Pons (tissue), 1 donor: ENCODE data around the gene SLC13A5.
A peak's percentile ranks its signal among the peaks of the same experiment; 100 is the strongest.
"Not testable (repeated sequence)": the region's sequence is repeated elsewhere in the genome, so short reads cannot be mapped to it uniquely, and the experiment has no call there.

Source experiments
- DNase-seq: peaks from one replicate; pipeline ENCODE4 v3.0.0-alpha.2; 2016; ENCODE audit warnings: low spot score

SLC13A5 gene

DNA sequence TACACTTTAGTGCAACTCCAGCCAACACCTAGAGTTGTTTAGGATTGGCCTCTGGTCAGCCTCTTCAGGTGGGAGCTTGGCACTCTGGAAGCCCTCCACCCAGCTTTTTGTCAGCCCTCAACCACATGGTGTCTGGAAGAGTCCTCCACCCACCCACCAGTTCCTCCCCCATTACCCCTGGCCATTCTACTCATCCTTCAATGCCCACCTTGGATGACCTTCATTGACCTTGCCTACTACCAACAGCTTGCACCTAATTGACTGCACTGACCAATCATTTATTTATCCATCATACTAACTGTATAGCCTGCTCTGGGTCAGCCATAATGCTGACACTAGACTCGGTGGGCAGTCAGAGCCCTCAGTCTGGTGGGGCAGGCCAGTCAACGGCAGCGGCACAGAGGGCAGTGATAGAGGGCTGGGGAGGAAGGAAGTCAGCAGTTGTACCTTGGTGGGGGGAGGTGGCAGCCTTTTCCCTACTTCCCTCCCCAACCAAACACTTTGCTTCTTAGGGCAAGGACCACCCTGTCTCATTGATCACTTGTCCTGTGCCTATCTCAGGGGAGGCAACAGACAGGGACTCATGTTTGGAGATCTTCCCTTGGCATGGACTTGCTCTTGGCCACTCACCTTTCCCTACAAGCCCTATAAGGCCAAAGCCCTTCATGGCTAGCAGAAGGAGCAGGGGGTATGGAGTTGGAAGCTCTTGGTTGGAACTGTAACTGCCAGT is 29.3 kb downstream of the SLC13A5 start:
- no peak for DNase-seq

DNA sequence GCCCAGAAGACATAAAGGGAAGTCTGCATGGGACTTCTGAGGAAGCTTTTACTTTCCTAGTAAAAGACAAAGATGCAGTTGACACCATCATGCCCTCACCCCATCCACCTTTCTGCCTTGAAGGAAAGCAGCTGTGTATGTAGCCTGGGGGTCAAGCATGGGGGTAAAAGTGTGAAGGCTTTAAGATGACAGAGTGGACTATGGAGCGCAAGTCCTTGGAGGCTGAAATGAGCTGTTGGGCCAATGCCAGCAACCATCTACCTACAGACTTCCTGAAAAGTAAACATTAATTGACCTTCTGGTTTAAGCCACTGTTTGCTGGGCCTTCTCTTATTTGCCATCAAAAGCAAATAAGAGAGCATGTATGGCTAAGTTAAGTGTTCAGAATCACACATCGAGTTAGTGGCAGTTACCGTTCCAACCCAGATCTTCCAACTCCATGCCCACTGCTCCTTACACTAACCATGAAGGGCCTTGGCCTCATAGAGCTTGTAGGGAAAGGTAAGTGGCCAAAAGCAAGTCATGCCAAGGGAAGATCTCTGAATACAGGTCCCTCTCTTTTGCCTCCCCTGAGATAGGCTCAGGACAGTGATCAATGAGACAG is 30.0 kb downstream of the SLC13A5 start:
- DNase-seq: no peak

DNA sequence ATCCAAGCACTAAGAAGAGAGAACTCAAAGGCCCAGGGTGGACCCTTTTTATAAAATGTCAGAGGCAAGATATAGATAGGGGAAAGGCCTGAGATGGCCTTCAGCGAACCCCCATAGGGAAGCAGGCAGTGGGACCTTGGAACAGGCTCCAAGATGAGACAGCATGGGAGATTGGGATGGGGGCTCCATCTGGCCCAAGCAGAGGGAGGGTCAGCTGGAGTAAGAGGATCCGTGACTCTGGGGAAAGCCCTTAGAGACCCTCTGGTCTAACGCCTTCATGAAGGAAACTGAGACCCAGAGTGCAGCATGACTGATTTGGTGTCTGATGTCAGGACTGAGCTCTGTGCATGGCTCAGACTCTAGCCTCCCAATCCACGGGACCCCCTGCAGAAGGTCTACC is 30.8 kb downstream of the SLC13A5 start:
- DNase-seq: no peak

DNA sequence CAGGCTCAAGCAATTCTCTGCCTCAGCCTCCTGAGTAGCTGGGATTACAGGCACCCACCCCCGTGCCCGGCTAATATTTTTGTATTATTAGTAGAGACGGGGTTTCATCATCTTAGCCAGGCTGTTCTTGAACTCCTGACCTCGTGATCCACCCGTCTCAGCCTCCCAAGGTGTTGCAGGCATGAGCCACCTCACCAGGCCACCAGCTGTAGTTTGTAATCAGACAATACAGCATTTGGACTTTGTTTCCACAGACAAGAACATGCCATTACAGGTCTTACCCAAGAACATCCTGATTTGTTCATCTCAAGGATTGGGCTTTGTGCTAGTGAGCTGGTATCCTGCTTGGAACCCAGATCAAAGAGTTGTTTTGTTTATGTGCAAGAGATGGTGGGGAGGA is 31.5 kb downstream of the SLC13A5 start:
- DNase-seq: no peak

DNA sequence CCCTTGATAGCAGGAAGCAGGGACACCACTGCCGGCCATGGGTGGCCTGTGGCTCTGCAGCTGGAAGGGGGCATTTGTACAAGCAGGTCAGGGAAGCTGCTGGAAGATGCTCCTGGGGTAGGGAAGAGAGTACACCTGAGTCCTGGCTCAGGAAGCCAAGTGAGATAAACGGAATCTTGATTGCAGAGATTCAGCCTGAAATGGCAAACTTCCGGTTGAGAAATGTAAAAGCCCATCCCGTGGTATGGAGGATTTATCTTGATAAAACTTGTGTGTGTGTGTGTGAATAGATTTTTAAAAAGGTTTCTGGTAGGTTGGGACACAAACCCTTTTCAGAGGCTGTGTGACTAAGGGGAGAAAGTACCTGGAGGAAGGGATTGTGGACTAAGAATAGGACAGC is 32.0 kb downstream of the SLC13A5 start:
- DNase-seq: no peak

DNA sequence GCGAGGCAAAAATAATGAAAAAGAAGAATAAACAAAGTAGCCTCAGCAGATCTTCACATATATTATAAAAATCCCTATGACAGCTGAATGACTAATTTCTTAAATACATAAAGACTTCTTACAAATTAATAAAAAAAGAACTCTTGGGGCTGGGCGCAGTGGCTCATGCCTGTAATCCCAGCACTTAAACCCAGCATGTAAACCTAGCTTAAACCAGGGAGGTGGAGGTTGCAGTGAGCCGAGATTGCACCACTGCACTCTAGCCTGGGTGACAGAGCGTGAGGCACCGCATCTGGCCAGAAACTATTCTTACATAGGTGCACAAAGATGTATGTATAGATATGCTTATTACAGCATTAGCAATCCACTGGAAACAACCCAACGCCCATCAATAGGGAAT is 33.9 kb downstream of the SLC13A5 start:
- no peak for DNase-seq

DNA sequence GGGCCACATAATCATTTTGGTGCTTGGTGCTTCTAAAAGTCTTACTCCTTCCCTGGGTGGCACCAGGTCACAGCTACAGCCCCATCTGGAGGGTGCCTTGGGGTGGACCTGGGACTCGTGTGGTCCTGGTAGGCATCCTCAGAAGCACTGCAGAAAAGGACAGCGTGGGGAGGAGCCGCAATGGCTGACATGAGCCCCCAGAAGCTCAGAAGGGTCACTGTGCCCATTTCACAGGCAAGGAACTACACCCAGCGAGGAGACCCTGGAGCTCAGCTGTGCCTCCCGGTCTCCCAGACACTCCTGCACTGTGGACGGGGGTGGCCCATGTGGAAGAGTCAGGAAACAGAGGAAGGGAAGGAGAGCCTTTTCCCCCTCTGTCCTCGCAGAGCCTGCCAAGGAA is 35.2 kb downstream of the SLC13A5 start:
- no peak for DNase-seq

DNA sequence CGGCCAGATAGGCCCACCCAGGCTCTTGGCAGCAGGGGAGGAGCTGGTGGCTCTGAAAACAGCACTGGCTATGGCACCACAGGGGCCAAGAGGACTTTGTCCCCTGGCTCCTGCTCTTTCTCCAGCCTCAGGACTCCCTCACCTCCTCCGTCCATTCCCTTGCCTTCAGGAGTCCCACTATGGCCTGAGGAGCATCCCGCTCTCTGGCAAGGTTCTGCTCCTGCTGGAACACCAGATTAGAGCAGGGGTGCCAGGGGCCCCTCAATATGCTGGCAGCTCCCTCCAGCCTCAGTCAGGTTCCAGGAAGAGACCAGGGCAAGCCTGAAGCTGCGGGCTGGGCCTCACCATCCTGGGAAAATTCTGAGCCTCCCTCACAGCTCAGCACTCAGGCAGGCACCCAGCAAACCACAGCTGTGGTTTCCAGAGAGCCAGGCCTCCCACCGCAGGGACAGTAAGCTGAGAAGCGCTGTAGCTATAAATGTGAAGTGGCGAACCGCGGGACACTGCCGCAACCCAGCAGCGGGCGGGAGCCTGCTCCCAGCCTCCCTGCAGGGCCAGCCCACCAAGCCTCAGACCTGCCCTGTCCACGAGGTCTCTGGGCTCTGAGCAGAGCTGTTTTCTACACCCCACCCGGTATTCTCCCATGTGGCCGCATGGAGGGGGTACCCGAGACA is 35.9 kb downstream of the SLC13A5 start:
- no peak for DNase-seq

DNA sequence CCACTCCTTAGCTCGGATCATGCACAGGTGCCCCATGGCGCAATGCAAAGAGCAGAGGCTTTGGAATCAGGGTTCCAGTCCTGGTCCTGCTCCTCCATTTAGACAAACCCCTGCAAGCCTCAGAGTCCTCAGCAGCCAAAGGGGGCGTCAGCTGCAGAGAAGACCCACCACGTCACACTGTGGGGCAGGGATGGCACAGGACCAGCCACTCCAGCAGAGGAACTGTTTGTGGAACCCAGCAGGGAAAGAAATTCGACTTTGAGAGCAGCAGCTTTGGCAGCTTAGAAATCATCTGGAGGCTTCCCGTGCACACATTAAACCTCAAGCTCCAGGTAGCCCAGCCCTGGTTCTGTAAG is 36.4 kb downstream of the SLC13A5 start:
- DNase-seq: no peak

DNA sequence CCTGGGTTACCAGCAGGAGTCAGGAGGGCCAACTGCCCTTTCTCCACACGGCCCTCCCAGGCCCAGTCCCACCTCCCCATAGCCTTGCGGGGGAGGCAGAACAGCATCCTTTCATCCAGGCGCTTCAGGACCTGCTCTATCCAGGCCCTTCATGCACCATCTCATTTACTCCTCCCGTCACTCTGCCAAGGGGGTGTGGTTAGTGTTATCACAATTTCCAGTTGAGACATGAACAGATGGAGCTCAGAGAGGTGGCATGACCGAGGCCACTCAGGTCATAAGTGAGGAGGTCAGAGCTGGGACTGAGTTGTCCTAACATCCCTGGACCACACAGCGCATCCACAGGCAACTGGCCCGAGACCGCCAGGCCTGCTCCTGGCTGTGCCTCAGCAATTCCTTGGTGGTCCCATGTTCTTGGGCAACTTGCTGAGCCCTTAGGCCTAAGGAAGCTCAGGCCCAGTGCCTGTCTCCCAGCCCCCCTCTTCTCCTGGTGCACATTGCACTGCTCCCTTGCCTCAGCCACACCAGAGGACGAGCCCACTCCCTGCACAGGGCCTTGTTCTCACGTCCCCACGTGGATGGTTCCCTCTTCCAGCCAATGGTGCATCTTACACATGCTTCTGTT is 37.9 kb downstream of the SLC13A5 start:
- no peak for DNase-seq

DNA sequence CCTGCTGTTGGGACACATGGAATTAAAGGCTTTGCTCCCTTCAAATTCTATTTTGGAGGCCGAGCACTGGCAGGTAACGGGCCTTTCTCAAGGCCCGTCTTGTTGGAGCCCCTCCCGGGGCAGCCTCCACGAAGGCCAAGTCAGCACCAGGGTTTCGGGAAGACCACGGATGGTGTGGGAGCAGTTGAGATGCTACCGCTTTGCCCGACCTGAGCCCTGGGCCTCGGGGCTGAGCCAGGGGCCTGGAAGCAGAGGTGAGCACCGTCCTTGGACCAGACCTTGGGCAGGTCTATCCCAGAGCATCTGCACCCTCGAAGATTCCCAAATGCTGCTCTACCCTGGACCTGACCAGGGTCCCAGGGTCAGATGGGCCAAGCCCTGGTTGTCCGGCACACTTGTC is 38.6 kb downstream of the SLC13A5 start:
- no peak for DNase-seq

DNA sequence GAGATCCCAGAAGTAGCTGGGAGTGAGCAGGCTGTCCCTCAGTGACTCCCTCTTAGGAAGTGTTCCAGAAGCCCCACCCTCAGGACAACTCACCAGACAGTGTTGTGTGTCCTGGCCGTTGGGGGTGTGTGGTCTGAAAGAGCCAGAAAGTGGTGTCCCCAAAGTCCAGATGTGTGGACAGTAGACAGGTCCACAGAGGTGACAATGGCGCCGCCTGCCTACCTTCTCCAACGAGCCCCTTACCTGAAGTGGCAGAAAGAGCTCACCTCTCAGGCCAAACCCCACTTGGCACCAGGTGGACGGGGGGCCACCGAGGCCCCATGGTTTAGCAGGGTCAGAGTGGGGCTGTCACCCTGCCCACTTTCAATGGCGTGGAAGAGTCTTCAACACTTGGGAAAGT is 41.7 kb downstream of the SLC13A5 start:
- DNase-seq: no peak

DNA sequence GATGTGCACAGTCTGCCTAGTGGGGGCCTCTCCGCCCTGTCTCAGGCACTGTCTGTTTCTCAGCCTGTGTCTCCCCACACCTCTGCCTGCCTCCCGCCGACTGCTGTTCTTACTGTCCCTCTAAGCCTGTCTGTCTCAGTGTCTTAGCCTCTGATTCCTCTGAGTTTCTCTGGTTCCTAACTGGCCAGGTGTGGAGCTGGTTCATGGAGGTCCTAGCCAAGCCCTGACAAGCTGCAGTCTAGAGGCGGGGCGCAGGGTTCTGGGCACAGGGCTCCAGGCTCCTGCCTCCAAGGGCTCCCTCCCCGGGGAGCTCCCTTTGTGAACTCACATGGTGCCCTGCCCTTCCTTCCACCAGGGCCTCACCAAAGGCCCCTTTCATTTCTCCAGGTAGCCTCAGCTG is 42.2 kb downstream of the SLC13A5 start:
- no peak for DNase-seq

DNA sequence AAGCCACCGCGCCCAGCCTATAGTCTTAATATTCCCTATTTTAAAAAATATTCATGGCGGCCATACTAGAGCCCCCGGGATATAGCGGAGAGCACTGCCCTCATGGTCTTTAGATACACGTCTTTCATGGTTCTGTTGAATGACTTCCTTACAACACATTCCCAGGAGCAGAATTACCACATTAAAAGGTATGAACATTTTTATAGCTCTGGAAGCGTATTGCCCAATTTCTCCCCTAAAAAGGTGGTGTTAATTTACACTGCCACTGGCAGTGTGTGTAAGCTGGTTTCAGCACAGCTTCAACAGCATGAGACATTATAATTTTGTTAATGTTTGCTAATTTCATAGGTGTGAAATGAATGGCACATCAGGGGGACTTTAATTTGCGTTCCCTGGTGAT is 42.6 kb downstream of the SLC13A5 start:
- DNase-seq: no peak

DNA sequence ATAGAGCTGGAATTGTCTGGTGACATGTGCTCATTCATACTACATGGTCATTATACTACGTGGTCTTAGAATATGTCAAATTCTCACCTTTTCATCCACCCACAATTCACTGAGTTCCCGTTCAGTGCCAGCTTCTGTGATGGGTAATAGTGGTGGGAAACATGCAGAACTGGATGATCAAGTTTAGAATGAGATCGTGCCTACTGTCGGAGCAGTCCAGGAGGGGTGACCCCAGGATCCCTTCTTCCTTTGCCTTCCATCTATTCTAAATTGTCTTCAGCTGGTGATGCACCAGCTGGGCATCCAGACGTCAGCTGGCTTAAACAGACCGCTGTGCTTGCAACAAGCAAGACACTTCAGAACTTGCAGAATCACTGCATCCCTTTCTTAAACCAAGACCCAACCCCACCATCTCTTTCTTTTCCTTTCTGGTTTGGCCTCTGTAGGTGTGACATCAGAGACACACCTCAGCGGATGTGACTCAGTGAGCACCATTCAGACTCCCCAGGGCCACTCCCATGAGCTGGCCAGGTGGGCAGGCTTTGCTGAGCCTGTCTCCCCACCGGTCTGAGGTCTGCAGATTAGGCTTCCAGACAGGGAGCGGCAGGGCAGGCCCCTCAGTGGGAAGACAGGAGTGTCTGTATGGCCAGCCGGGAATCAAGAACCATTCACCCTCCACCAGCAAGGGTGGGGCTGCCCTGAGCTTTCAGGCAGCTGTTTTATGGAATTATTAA is 43.5 kb downstream of the SLC13A5 start:
- no peak for DNase-seq

DNA sequence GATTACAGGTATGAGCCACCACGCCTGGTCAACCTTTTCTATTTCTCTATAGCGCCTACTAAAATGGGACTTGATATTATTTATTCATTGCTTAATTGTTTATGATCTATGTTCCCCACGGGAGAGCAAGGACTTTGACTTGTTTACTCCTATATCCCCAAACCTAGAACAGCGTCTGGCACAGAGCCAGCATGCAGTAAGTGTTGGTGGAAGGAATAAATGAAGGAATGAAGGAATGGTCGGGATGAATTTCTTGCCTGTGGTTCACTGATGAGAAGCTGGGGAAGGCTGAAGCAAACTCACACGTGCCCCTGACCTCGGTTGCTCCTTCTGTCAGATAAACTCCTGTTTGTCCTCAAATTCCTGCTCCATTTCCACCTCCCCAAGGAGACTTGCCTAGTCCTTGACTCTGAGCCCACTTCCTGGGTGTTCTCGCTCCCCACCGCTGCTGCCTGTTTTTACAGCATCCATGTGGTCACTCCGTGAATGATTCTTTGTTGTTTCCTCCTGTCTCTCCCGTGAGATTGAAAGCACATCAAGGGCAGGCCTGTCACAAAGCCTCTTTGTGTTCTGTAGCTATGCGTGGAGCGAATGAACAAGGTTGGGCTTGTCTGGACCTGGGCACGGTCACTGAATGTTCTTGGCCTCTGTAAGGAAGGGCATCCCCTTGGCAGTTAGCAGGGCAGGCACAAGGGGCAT is 44.3 kb downstream of the SLC13A5 start:
- DNase-seq: no peak

DNA sequence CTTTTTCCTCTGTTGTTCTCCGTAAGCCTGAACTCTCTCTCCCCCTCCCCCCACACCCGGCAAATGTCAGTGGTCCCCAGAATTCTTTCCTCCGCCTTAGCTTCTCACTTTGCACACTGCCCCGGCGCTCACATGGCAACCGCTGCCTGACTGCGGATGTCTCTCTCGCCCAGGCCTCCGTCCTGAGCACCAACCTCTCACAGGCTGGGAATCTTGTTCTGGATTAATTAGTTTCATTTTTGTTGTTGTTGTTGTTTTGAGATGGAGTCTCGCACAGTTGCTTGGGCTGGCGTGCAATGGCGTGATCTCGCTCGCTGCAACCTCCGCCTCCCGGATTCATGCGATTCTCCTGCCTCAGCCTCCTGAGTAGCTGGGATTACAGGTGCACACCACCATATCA is 45.0 kb downstream of the SLC13A5 start:
- DNase-seq: no peak

DNA sequence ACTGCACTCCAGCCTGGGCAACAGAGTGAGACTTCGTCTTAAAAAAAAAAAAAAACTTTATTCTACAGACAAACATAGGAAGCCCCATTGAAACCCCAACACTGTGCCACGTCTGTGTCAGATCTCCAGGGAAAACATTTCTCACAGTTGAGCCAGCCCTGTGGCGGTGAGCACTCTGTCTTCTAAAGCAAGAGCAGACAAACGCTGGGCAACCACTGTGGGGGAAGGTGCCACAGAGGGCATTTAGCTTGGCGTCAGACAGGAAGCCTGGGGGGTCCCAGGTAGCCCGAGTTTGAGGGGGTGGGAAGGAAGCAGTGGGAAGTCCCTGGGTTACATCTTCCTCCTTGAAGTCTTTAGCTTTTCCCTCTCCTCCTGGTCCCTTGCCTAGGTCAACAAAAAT is 45.7 kb downstream of the SLC13A5 start:
- no peak for DNase-seq

DNA sequence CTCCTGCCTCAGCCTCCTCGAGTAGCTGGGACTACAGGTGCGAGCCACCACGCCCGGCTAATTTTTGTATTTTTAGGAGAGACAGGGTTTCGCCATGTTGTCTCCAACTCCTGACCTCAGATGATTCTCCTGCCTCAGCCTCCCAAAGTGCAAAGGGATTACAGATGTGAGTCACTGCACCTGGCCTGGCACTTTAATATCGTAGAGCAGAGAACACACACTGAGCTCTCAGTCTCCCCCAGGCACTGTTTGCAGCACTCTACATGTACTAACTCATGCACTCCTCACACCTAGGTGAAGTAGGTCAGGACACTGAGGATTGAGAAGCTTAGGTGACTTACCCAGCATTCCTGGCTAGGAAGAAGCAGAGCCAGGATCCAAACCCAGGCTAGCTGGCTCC is 46.6 kb downstream of the SLC13A5 start:
- no peak for DNase-seq

DNA sequence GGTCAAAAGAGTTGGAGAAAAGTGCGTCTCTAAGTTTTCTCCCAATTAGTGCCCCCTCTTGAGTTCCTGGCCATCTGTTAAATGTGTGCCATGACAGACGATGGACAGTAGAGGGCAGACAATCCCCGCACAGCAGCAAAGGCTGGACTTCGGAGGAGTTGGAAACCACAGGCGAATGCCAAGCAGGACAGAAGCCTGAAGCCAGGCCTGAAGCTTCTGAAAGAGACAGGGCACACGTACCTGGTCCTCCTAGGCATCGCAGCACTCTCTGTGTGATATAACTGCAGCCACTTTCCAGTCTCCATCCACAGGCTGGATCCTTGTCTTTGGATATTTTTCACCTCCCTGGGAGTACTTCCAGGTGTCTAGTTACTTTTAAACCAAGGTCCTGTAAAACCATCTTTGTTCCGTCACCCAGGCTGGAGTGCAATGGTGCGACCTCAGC is 47.1 kb downstream of the SLC13A5 start:
- peak; percentile 81 for DNase-seq

DNA sequence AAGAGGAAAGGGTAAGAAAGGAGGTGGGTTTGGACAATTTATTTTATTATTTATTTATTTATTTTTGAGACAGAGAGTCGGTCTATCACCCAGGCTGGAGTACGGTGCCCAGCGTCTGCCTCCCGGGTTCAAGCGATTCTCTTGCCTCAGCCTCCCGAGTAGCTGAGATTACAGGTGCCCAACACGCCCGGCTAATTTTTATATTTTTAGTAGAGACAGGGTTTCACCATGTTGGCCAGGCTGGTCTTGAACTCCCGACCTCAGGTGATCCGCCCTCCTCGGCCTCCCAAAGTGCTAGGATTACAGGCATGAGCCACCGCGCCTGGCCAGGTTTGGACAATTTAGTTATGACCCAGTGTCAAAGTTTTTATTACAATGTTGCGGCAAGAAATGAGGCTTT is 50.0 kb downstream of the SLC13A5 start:
- not testable (repeated sequence) for DNase-seq

DNA sequence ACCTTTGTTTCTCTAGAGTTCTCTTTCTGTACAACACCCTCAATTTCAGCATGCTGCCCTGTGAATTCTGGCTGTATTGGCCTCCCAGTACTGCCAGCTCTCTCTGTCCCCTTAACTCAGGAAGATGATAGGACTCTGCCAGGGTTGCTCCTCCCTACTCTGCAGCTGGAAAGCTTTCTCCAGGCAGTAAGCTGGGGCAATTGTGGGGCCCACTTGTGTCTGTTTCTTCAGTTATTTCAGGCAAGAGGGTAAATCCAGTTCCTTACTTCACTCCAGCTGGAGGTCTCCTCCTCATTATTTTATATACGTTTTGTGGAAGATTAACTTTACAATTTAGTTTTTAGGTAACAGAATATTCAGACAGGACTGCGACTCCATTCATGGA is 51.7 kb downstream of the SLC13A5 start:
- DNase-seq: no peak
